ENCODE results near the gene WNT11.
"Not testable (repeated sequence)": the region's sequence is repeated elsewhere in the genome, so short reads cannot be mapped to it uniquely, and the experiment has no call there.

WNT11 gene

GRCh38 chr11:76208438-76209374 lies 2.4 kb upstream of the WNT11 start:
- Mint-ChIP-seq H3K9me3 (no peaks in the 10 kb centered on the region), H3K4me1 (ENCODE audit: low read depth) (peaks cover 7% of the 10 kb centered on the region), H3K27ac (no peak overlapping the region), H3K36me3 (ENCODE audit: low read depth) (no peaks in the 10 kb centered on the region), H3K27me3 (ENCODE audit: low read depth) (peaks cover 69% of the 10 kb centered on the region), H3K4me3 (peak overlapping the region; percentile 82)
- peak; percentile 78 for DNase-seq (ENCODE audit: low spot score)

DNA sequence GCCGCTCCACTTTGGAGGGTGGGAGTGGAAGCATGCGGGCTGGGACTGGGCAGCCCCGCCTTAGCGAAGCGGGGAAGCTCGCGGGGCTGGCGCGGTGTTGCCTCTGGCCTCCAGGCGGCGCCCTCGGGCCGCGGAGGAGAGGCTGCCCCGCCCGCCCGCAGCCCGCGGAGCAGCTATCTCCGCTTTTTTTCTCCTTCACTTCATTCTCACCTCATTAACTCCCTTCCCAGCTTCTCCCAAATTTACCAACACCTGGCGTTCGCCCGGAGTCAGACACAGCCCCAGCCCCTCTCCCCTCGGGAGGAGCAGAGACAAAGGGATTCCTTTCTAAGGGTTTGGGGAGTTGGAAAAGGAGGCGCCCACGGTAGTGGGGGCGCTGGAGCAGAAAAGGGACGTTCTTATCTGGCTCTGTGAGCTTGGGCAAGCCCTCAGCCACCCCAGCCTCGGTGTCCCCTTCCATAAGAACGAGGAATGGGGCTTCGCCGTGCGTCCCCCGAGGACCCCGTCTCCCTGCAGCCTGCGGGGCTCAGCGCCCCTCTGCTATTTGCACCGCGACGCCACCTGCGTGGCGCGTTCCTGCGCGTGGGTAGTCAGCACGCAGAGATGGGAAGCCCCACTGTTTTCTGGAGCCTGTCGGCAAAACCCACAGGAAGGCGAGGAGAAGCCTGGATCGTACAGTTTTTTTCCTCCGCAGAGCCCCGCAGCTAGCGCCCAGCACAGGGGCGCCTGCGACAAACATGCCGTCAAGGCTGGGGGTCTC lies 1.5 kb upstream of the WNT11 start:
- Mint-ChIP-seq H3K4me1 (ENCODE audit: low read depth) (peaks cover 7% of the 10 kb centered on the region), H3K36me3 (ENCODE audit: low read depth) (no peaks in the 10 kb centered on the region), H3K4me3 (peak overlapping the region; percentile 82), H3K9me3 (no peaks in the 10 kb centered on the region), H3K27ac (no peak overlapping the region), H3K27me3 (ENCODE audit: low read depth) (peaks cover 63% of the 10 kb centered on the region)
- DNase-seq (ENCODE audit: low spot score): peak; percentile 72

GRCh38 chr11:76206077-76206326 lies 300 bp downstream of the WNT11 start:
- Mint-ChIP-seq H3K4me1 (ENCODE audit: low read depth) (peaks cover 7% of the 10 kb centered on the region), H3K9me3 (no peaks in the 10 kb centered on the region), H3K27ac (no peak overlapping the region), H3K36me3 (ENCODE audit: low read depth) (no peaks in the 10 kb centered on the region), H3K27me3 (ENCODE audit: low read depth) (peaks cover 45% of the 10 kb centered on the region), H3K4me3 (peak overlapping the region; percentile 64)
- DNase-seq (ENCODE audit: low spot score): no peak

DNA sequence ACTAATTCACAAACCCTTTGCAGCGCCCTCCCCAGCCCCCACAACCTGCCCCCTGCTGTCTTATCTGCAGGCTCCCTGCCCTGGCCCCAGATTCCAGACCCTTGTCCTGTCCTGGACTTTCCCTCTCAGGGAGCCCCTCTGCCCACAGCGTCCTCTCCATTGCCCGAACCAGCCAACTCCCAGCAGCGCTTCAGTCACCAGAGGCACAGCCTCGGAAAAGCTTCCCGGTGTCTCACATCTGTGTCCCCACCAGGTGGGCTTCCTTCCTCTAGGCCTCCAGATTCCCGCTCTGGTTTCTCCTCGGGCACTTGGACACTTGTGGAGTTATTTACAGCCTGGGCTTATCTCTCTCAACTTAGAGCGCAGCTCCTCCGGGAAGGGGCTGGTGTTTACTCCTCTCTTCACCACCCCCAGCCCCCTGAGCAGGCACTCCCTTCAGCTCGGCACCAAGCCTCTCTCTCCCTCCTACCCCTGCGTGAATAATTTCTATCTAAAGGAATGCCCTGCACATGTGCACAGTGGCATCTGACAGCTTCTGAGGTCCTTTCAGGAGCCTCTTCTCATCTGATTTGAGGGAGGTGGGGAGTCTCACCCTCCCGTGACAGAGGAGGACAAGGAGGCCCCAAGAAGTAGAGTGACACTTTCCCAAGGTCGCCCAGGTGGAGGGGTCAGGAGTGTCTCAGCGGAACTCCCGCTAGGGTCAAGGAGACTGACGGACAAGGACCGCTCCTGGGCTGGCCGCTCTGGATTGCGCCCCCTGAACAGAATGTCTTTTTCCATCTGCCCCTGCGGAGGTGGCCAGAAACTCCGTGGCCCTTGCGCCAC lies 838 bp downstream of the WNT11 start:
- Mint-ChIP-seq H3K4me1 (ENCODE audit: low read depth) (peaks cover 7% of the 10 kb centered on the region), H3K9me3 (no peaks in the 10 kb centered on the region), H3K36me3 (ENCODE audit: low read depth) (no peaks in the 10 kb centered on the region), H3K27ac (no peak overlapping the region), H3K27me3 (ENCODE audit: low read depth) (peaks cover 43% of the 10 kb centered on the region), H3K4me3 (peak overlapping the region; percentile 64)
- DNase-seq (ENCODE audit: low spot score): no peak

DNA sequence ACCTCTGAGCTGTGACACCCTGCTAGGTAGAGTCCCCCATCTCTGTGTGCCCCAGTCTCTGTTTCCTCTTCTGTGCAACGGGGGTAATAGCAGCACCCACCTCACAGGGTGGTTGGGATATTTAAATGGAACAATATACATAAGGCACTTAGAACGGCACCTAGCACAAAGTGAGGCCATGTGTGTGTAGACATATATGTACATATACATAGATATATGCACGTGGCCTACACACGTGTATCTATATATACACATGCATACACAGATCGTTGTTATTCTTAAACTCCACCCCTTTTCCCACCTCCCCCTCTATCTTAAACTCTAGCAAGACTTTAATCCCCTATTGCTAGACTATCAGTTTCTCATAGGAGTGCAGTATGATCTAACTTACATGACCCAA lies 2.4 kb downstream of the WNT11 start:
- H3K4me1 Mint-ChIP-seq (ENCODE audit: low read depth): peaks cover 7% of the 10 kb centered on the region
- H3K27ac Mint-ChIP-seq: no peak overlapping the region
- no peak overlapping the region for H3K4me3 Mint-ChIP-seq
- no peak for DNase-seq (ENCODE audit: low spot score)
- no peaks in the 10 kb centered on the region for H3K36me3 Mint-ChIP-seq (ENCODE audit: low read depth)
- H3K9me3 Mint-ChIP-seq: no peaks in the 10 kb centered on the region
- peaks cover 38% of the 10 kb centered on the region for H3K27me3 Mint-ChIP-seq (ENCODE audit: low read depth)

- H3K4me3 Mint-ChIP-seq: no peak overlapping the region
- no peak for DNase-seq (ENCODE audit: low spot score)
- peaks cover 7% of the 10 kb centered on the region for H3K4me1 Mint-ChIP-seq (ENCODE audit: low read depth)
- no peaks in the 10 kb centered on the region for H3K9me3 Mint-ChIP-seq
- no peaks in the 10 kb centered on the region for H3K36me3 Mint-ChIP-seq (ENCODE audit: low read depth)
- H3K27me3 Mint-ChIP-seq (ENCODE audit: low read depth): peaks cover 38% of the 10 kb centered on the region
- H3K27ac Mint-ChIP-seq: no peak overlapping the region
Observed at GRCh38 chr11:76203131-76203925, 3.0 kb downstream of the WNT11 start.

DNA sequence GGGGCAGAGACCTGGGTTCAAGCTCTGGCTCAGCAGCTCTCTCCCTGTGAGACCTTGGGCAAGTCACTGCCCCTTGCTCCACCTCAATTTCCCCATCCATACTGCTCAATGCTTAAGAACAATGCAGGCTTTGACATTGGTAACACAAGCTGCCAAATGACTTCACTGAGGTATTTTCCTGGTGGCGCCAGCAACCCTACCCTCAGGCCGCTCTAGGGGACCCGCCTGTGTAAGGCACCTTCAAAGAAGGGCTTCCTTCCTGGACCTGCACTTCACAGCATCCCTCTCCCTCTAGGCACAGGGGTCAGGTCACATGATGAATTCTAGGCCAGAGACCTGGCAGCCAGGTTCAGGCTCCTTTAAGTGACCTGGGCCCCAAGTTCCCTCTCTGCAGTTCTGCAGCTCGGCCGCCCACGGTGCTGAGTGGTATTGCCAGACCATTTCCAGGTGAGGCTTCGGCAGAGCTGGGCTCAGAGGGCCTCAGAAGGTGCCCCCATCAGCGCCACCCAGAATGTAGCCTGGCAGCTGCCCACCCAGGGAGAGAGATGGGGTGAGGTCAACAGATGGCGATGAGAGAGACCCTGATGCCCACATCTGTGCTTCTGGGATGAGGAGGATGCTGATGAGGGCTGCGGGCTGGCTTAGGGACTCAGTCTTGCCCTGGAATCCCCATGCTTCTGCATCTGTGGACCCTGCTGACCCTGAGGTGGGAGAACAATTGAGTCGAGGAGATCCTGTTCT lies 4.5 kb downstream of the WNT11 start:
- Mint-ChIP-seq H3K4me1 (ENCODE audit: low read depth) (peaks cover 3% of the 10 kb centered on the region), H3K27me3 (ENCODE audit: low read depth) (peaks cover 29% of the 10 kb centered on the region), H3K36me3 (ENCODE audit: low read depth) (no peaks in the 10 kb centered on the region), H3K27ac (no peak overlapping the region), H3K9me3 (no peaks in the 10 kb centered on the region), H3K4me3 (no peak overlapping the region)
- DNase-seq (ENCODE audit: low spot score): no peak

DNA sequence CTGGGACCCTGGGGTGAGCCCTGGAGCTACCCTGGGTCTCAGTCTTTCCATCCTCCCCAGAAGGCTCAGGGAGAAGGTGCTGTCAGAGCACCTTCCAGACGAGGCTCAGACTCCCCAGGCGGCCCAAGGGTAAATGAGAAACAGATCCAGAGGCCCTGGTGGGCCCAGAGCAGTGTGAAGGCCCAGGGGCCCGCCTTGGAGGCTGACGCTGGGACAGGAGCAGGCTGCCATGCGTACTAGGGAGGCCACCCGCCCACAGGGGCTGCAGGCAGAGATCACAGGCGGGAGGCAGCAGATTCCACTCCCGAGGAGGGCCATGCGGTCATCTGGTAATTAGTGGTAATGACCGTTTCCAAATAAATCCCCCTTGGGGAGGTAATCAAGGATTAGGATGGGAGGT lies 5.2 kb downstream of the WNT11 start:
- no peaks in the 10 kb centered on the region for H3K4me1 Mint-ChIP-seq (ENCODE audit: low read depth)
- H3K27ac Mint-ChIP-seq: no peak overlapping the region
- no peak for DNase-seq (ENCODE audit: low spot score)
- no peaks in the 10 kb centered on the region for H3K36me3 Mint-ChIP-seq (ENCODE audit: low read depth)
- no peaks in the 10 kb centered on the region for H3K9me3 Mint-ChIP-seq
- peaks cover 25% of the 10 kb centered on the region for H3K27me3 Mint-ChIP-seq (ENCODE audit: low read depth)
- no peak overlapping the region for H3K4me3 Mint-ChIP-seq

DNA sequence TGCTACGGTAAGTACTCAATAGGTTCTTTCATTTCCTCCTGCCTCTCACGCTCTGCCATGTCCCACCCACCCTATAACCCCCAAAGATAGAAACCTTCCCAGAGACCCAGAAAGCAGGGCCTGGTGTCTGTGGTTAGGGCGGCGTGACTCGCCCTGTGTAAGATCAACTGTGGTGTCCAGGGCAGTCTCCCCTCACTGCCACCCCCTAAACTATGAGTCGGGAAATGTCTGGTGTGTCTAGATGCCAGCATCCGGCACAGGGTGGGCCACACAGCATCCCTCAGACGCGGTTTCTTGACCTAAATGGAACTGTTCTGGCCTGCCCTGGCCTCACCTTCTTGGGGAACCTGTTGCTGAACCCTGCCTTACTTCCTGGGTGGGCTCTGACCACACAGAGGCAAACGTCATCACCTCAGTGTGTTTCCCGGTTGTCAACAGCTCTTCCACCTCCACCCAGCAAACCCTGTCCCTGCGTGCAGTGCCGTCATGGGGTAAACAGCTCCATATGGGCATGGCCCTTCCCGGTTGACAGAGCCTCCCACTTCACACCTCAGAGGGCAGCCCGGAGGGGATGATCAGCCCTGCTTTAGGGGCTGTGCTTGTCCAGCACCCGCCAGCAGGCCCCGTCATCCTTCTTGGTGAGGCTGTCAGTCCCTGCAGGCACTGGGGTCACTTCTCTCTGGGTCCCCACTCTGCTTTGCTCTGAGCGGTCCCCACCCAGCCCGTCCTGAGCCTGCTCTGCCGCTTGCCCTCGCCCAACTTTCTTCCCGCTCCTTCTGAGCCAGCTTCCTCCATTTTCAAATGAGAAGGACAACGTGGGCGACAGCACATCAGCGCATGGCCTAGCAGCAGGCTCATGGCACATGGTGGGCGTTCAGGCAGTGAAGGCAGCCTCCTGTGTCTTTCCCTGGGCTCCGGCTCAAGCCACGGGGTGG lies 6.0 kb downstream of the WNT11 start:
- no peak for DNase-seq (ENCODE audit: low spot score)
- Mint-ChIP-seq H3K4me3 (no peak overlapping the region), H3K27me3 (ENCODE audit: low read depth) (peaks cover 17% of the 10 kb centered on the region), H3K27ac (no peak overlapping the region), H3K4me1 (ENCODE audit: low read depth) (no peaks in the 10 kb centered on the region), H3K36me3 (ENCODE audit: low read depth) (no peaks in the 10 kb centered on the region), H3K9me3 (no peaks in the 10 kb centered on the region)

DNA sequence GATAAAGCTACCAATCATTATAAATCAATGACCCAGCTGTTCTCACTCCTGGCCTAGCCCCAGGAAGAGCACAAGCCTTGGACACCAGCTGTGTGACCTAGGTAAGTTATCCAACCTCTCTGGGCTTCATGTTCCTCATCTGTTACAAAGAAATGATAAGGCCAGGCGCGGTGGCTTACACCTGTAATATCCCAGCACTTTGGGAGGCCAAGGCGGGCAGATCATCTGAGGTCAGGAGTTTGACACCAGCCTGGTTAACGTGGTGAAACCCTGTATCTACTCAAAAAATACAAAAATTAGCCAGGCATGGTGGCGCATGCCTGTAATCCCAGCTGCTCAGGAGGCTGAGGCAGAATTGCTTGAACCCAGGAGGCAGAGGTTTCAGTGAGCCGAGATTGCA lies 7.6 kb downstream of the WNT11 start:
- H3K9me3 Mint-ChIP-seq; H3K27ac Mint-ChIP-seq; DNase-seq (ENCODE audit: low spot score); H3K27me3 Mint-ChIP-seq (ENCODE audit: low read depth); H3K36me3 Mint-ChIP-seq (ENCODE audit: low read depth); H3K4me1 Mint-ChIP-seq (ENCODE audit: low read depth); H3K4me3 Mint-ChIP-seq: not testable (repeated sequence)

DNA sequence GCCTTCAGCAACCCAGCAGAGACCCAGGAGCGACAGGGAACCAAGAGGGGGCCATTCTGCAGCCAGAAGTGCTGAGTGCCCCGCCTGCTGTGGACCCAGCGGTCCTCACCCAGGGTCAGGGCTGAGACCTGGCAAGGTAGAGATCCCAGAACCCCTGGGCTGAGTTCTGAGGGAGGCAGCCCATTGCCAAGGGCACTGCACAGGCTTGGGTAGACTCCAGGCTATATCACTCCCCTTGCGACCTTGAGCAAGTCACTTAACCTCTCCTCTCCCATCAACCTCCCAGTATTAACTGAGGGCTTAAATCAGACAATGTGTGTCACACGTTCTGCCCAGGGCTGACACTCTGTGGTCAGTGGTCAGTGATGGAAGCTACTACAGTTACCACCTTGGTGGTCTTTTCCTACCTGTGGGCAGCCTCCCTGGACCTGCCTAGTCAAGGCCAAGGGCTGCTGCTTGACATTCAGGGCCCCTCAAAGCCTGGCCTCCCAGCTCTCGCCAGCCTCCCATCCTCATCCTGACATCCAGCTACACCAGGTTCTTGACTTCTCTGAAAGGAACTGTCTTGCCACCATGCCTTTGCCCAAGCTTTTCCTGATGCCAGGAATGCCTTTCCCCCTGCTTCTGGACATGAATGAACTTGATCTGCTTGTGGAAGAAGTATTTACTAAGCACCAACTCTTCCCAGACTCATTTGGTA lies 8.2 kb downstream of the WNT11 start:
- no peaks in the 10 kb centered on the region for H3K4me1 Mint-ChIP-seq (ENCODE audit: low read depth)
- no peak overlapping the region for H3K27ac Mint-ChIP-seq
- no peaks in the 10 kb centered on the region for H3K36me3 Mint-ChIP-seq (ENCODE audit: low read depth)
- DNase-seq (ENCODE audit: low spot score): no peak
- H3K27me3 Mint-ChIP-seq (ENCODE audit: low read depth): no peaks in the 10 kb centered on the region
- no peaks in the 10 kb centered on the region for H3K9me3 Mint-ChIP-seq
- no peak overlapping the region for H3K4me3 Mint-ChIP-seq

DNA sequence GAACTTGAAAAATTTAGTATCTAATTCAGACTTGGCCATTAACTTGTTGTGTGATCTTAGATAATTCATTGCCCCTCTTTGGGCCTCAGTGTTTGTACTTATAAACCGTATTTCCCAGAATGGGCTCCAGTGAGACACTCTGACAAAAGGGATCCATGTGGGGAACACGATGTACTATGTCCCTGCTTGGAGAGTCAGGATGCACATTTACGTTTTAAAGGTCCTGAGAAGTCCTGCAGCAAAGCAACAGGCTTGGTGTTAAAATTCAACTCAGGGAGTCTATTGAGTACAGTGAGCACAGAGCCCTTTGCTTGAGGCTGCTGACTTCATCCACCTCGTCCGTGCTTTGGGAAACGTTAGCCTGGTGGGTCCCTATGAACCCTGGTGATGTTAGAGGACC lies 9.0 kb downstream of the WNT11 start:
- Mint-ChIP-seq H3K9me3 (no peaks in the 10 kb centered on the region), H3K4me3 (no peak overlapping the region), H3K36me3 (ENCODE audit: low read depth) (no peaks in the 10 kb centered on the region), H3K4me1 (ENCODE audit: low read depth) (no peaks in the 10 kb centered on the region), H3K27ac (no peak overlapping the region), H3K27me3 (ENCODE audit: low read depth) (no peaks in the 10 kb centered on the region)
- DNase-seq (ENCODE audit: low spot score): no peak
